Esophagus squamous epithelium (tissue), 4 donors: ENCODE results near the gene ANKRD34A.

ENCODE experiments used
- POLR2A ChIP-seq, 4 donors: fragments of 450-650 bp; IDR thresholded peaks; one replicate each; pipeline ENCODE4 v1.6.1; 2017; ENCODE audit warnings: antibody characterized with exemption in 4 of 4, mild to moderate bottlenecking in 4 of 4, moderate library complexity in 3 of 4
- TF ChIP-seq, protein P1 (sequence below), 6 experiments: fragments of 450-650 bp in 4 of 6; fragments of 200-600 bp in 2 of 6; sonication (generic) in 2 of 6; IDR thresholded peaks; one replicate each; pipeline ENCODE4 v1.5.1; 2016 to 2019; ENCODE audit warnings: antibody characterized with exemption in 6 of 6, mild to moderate bottlenecking in 4 of 6, moderate library complexity in 4 of 6

GRCh38 chr1:145987926-145988325, 23.6 kb upstream of the ANKRD34A start:
- TF ChIP-seq POLR2A (IDR thresholded peaks at IDR 0.05) = peak in 1 of 4 donors; percentile 46
- TF ChIP-seq, protein P1, sequence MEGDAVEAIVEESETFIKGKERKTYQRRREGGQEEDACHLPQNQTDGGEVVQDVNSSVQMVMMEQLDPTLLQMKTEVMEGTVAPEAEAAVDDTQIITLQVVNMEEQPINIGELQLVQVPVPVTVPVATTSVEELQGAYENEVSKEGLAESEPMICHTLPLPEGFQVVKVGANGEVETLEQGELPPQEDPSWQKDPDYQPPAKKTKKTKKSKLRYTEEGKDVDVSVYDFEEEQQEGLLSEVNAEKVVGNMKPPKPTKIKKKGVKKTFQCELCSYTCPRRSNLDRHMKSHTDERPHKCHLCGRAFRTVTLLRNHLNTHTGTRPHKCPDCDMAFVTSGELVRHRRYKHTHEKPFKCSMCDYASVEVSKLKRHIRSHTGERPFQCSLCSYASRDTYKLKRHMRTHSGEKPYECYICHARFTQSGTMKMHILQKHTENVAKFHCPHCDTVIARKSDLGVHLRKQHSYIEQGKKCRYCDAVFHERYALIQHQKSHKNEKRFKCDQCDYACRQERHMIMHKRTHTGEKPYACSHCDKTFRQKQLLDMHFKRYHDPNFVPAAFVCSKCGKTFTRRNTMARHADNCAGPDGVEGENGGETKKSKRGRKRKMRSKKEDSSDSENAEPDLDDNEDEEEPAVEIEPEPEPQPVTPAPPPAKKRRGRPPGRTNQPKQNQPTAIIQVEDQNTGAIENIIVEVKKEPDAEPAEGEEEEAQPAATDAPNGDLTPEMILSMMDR (IDR thresholded peaks at IDR 0.05) = no peak
